ENCODE data around the gene RAB27B.

The RAB27B gene

DNA sequence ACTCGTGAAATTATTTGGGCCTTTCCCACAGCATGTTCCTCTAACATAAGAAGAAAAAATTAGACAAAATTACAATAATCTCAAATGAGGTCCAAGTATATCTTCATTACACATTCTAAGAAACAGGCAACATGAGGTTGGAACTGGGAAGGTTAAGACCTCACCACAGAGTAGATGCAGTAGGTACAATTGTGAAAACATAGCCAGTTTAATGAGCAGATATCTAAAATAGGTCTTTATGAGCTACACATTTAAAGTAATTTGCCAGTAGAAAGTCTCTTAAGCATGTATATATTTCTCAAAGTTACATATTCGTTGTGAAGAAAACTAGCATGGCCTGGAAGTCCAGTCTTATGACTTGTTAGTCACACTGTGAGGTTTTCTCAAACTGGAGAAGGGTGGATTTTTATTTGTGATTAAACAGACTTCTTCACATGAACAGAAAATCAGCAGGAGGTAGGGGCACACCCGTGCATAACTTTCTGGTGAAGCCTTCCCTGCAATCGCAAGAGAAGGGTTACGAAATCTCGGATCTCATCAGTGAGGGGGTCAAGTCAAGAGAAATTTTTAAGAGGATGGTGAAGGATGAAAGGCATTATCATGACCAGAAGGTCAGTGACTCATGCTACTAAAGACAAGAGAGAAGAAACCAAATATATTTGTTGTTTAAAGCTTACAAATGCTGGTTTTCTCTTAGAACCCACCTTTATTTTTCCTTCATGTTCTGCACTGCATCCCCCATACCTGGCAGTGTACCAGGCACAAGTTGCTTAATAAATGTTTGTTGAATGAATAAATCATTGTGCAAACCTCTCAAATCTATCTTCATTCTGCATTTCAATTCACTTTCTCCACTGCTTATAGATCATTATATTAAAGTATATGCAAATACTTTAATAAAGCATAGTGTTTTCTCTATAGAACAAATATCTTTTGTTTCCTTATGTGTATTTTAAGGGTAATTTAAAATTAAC is 5.1 kb upstream of the RAB27B start:
- TF ChIP-seq, protein P1, sequence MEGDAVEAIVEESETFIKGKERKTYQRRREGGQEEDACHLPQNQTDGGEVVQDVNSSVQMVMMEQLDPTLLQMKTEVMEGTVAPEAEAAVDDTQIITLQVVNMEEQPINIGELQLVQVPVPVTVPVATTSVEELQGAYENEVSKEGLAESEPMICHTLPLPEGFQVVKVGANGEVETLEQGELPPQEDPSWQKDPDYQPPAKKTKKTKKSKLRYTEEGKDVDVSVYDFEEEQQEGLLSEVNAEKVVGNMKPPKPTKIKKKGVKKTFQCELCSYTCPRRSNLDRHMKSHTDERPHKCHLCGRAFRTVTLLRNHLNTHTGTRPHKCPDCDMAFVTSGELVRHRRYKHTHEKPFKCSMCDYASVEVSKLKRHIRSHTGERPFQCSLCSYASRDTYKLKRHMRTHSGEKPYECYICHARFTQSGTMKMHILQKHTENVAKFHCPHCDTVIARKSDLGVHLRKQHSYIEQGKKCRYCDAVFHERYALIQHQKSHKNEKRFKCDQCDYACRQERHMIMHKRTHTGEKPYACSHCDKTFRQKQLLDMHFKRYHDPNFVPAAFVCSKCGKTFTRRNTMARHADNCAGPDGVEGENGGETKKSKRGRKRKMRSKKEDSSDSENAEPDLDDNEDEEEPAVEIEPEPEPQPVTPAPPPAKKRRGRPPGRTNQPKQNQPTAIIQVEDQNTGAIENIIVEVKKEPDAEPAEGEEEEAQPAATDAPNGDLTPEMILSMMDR (IDR thresholded peaks at IDR 0.05; ENCODE audit: low read depth, low read length), result no peak
- no peaks in the 10 kb centered on the region for H3K9me3 ChIP-seq (ENCODE audit: severe bottlenecking)
- H3K36me3 ChIP-seq, result no peaks in the 10 kb centered on the region
- no peak overlapping the region for H3K27ac ChIP-seq
- no peak for DNase-seq
- no peak overlapping the region for H3K4me3 ChIP-seq (ENCODE audit: low read depth, low read length)
- H3K27me3 ChIP-seq (ENCODE audit: insufficient read depth, low read depth, severe bottlenecking), result peaks cover 71% of the 10 kb centered on the region

DNA sequence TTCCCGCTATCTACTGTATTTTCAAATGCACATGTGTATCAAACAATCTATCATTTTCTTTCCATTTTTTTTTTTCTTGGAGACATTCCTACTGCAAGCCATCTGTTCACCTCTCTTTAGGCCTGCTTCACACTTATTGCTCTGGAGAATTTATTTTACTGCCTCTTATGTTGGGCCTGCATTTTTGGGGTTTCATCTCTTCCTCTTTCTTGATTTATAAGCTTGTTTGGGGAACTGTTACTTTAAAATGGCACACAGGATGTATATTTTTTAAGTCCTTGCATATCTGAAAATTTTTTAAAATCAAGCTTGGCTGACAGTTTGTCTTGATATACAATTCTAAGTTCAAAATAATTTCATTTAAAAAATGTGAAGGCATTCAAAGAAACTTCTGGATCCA is 3.5 kb upstream of the RAB27B start:
- Histone ChIP-seq H3K4me3 (ENCODE audit: low read depth, low read length) (no peak overlapping the region), H3K36me3 (no peaks in the 10 kb centered on the region), H3K27ac (no peak overlapping the region), H3K9me3 (ENCODE audit: severe bottlenecking) (no peaks in the 10 kb centered on the region), H3K27me3 (ENCODE audit: insufficient read depth, low read depth, severe bottlenecking) (peaks cover 87% of the 10 kb centered on the region)
- TF ChIP-seq, protein P1 (IDR thresholded peaks at IDR 0.05; ENCODE audit: low read depth, low read length), result no peak
- DNase-seq, result no peak

DNA sequence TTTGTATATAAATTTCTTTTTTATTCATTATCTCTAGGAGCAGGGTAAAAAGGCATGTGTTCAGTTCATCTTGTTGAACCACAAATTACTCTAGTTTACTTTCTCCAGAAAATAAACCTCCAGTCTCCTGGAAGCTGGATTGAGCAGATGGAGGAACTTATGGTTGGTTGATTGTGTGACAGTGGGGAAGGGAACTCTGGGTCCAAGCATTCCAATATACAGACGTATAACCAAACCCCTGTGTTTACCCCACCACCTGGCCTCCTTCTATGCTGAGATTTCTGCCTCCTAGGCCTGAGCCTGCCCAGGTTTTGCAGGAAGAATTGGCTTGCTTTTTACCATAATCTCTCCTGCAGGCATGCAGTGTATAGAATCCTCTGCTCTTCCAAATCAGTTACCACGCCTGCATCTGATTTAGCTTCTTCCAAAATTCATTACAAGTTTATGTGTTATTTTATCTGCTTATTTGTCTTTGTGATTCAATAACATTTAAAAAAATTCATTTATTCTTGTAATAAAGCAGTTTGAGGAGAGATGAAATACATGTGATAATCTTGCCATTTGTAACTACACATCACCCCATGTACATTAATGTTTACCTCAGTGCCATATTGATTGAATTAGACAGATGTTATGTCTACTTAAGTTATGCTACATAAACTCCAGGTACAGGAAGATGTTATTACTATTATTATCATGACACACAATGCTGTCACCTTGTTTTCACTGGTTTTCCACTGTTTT is 2.5 kb upstream of the RAB27B start:
- Histone ChIP-seq H3K9me3 (ENCODE audit: severe bottlenecking) (no peaks in the 10 kb centered on the region), H3K27ac (no peak overlapping the region)
- TF ChIP-seq, protein P1 (IDR thresholded peaks at IDR 0.05; ENCODE audit: low read depth, low read length), result no peak

DNA sequence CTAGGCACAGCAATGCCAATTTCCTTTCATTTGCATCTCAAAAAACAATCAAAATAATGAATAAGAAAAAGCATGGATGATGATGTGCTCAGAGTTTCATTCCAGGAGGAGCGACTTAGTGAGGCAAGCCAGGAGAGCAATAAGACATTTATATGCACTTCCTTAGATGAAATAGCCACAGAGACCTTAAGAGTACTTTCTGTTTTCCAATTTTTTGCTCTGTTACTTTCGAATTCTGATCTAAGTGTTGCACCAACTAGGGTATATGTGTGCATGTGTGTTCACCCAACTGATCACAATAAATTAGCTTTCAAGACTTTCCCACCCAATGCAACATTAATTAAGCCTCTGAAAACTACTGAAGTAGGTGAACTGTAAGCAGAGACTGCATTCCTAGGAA is 709 bp downstream of the RAB27B start:
- DNase-seq, result no peak
- H3K4me3 ChIP-seq (ENCODE audit: low read depth, low read length), result no peak overlapping the region
- H3K36me3 ChIP-seq, result no peaks in the 10 kb centered on the region
- peaks cover 91% of the 10 kb centered on the region for H3K27me3 ChIP-seq (ENCODE audit: insufficient read depth, low read depth, severe bottlenecking)
- no peak overlapping the region for H3K27ac ChIP-seq
- TF ChIP-seq, protein P1 (IDR thresholded peaks at IDR 0.05; ENCODE audit: low read depth, low read length), result no peak
- H3K9me3 ChIP-seq (ENCODE audit: severe bottlenecking), result peaks cover 2% of the 10 kb centered on the region

More for the DNA sequence above, 2.5 kb upstream of the RAB27B start:
- H3K4me3 ChIP-seq (ENCODE audit: low read depth, low read length), result no peak overlapping the region
- no peaks in the 10 kb centered on the region for H3K36me3 ChIP-seq
- peaks cover 93% of the 10 kb centered on the region for H3K27me3 ChIP-seq (ENCODE audit: insufficient read depth, low read depth, severe bottlenecking)
- DNase-seq, result no peak

DNA sequence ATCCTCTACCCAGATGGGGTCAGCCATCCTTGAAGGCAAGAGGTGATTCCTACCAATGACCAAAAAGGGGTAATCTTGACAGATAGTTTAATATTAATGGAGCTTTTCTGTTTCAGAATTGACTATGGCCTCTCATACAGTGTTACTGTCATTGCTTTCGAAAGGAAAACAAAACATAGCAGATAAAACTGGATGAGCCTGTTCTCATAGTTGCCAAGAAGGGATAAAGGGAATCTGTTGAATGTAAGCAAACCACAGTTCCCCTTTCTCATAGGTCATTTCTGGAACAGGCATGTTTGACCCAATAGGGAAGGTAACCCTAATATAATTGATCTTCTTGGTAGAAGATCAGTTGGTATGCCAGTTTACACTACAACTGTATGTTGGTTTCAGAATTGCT is 1.6 kb downstream of the RAB27B start:
- Histone ChIP-seq H3K36me3 (no peaks in the 10 kb centered on the region), H3K27ac (no peak overlapping the region), H3K9me3 (ENCODE audit: severe bottlenecking) (peaks cover 2% of the 10 kb centered on the region), H3K27me3 (ENCODE audit: insufficient read depth, low read depth, severe bottlenecking) (peaks cover 90% of the 10 kb centered on the region), H3K4me3 (ENCODE audit: low read depth, low read length) (no peak overlapping the region)
- TF ChIP-seq, protein P1 (IDR thresholded peaks at IDR 0.05; ENCODE audit: low read depth, low read length), result no peak
- no peak for DNase-seq

All from WERI-Rb-1 (cell line).